Stimulated activated CD4-positive, alpha-beta T cell treated with anti-CD3 and anti-CD28 coated beads, Interleukin-4, amount 100 ng/mL, for 4 hours (primary cell): Measurements from ENCODE around the gene COBLL1.

ENCODE experiments used
- DNase-seq, 2 experiments: peaks; one replicate each; pipeline ENCODE4 v3.0.0-alpha.2; 2020

COBLL1 gene

GRCh38 chr2:164852086-164852485 lies 10.5 kb upstream of the COBLL1 start:
- no peak for DNase-seq

DNA sequence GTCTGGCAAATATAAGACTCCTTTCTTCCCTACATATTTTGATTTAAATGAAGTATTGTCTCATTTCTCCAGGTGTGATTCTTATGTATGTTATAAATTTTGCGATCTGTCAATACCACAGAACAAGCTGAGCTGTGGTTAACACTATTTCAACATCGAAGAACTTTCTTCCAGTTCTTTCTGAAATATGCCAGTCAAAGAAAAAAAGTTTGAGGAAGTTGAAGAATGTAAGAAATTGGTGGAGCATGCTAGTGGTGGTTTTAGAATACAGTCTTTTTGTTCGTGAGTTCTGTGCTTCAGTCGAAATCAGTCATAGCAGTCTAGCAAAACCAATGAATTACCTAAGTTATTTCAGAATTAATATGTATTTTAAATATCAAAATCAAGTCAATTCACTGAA lies 8.6 kb upstream of the COBLL1 start:
- no peak for DNase-seq

DNA sequence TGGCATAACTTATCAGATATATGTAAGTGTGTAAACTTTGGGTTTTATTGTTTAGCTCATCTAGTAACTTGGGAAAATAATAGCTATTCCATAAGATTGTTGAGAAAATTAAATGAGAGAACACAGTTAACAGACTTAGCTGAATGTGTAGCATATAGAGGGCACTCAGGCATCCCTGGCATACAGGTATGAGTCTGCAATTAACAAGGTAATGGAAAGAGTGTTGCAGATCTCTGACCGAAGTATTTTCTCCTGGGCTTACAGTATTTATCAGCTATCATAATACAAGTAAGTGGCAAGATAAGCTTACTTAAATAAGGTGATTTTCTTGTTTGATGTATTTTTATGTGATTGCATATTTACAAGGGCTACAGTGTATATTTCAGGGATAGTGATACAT lies 7.9 kb upstream of the COBLL1 start:
- no peak for DNase-seq

- DNase-seq: no peak
These were observed 6.5 kb upstream of the COBLL1 start for GRCh38 chr2:164847981-164848741.

DNA sequence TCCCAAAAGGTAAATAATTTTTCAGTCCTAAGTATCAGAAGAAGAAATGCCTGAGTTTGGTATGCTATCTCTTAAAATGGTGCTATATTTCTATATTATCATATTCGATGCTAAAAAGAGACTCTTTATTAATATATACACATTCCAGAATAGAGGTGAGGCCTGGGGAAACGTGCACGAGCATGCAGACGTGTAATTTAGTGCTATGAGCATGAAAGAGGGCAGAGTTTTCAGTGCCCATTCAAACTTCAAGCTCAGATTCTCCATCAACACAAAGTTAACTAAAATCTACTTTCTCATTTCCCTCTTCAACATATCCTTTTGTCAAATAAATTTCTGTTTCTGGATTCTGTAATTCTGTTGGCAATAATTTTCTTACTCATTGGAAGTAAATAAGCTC lies 5.7 kb upstream of the COBLL1 start:
- DNase-seq: no peak

GRCh38 chr2:164846276-164846675 lies 4.7 kb upstream of the COBLL1 start:
- DNase-seq: no peak

- no peak for DNase-seq
These were observed 1.8 kb upstream of the COBLL1 start for GRCh38 chr2:164843346-164843911.

- DNase-seq: no peak
These were observed 972 bp upstream of the COBLL1 start for GRCh38 chr2:164842624-164842966.

DNA sequence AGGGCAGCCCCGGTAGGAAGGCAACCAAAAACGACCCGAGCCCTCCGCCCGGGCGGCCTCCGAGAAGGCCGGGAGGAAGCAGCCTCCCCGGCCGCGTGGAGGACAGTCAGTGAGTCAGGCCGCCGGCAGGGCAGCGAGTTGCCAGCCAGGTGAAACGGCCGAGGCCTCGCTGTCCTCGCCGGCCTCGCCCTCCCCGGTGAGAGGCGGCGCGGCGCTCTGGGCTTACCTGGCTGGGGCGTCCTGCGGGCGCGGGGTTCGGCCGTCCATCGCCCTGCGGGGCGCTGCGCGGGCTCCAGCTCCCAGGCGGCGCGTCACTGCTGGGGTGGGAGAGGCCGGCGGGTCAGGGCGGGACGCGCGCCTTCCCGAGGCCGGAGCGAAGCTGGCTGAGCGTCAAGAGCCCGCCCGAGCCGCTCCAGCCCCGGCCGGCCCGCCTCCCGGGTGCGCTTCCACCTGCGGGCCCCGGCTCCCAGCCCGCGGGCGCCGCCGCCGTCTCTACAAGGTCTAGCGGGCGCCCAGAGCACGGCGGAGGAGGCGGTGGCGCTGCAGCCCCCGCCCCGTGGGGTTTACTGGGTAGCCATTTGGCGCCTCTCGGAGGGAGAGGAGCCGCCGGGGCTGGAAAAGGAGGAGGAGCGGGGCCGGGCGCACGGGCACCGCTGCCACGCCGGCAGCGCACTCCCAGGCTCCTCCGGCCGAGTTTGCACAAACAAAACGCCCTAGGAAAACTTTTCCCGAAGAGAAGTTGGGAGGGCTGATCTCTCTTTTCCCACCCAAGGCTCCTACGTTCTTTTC lies 499 bp downstream of the COBLL1 start:
- peak in 1 of 2 experiments; percentile 11 for DNase-seq

GRCh38 chr2:164840458-164840929 lies 1.1 kb downstream of the COBLL1 start:
- no peak for DNase-seq

DNA sequence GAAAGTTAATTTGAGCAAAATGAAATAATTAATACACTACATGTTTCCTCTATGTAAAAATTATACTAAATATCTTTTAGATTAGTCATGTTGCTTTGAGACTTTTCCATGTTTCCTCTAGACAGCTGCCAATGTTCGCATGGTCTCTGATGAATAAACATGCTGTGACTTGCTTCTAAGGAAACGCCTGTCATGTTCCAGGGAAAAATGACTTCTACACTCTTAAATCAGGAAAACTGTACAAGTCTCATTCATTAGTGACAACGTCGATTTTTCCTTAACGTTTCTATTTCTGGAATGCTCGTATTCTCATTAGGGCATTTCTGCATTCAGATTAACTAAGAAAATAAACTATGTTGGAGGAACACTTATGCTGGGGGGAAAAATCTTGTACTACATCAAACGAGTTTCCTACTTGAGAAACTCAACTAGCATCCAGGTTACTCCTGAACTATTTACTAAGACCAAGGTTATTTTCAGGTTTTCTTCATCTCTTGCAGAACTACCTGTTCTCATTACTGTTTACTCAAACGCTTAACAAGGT lies 1.6 kb downstream of the COBLL1 start:
- no peak for DNase-seq

- DNase-seq: no peak
These were observed 3.8 kb downstream of the COBLL1 start for GRCh38 chr2:164837807-164838206.

DNA sequence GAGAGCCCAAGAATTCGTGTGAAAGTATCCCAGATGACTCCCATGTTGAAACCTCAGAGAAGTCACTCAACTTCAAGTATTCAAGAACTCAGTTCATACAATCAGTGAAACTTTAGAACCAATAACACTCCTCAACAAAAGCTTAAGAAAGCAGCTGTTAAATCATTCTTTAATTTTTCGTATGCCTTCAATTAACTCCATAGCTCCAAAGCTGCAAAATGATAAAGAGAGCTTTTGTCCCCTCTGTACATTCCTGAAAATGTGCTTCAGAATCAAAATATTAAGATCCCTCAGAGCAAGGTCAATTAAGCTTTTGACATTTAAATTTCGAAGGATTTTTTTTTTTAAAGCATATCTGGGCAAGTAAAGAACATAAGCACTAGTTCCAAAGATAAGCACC lies 4.7 kb downstream of the COBLL1 start:
- DNase-seq: no peak

DNA sequence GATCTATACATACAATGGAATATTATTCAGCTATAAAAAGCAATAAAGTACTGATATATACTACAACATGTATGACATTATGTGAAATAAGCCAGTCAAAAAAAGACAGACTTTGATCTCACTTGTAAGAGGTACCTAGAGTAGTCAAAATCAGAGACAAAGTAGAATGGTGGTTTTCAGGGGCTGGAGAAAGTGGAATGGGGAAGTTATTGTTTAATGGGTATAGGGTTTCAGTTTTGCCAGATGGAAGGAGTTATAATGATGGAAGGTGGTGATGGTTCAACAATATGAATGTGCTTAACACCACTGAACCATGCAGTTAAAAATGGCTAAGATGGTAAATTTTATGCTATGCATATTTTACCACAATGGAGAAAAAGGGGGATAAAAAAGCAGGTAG lies 6.3 kb downstream of the COBLL1 start:
- no peak for DNase-seq

- DNase-seq: no peak
These were observed 9.7 kb downstream of the COBLL1 start for GRCh38 chr2:164831887-164832286.

- DNase-seq: no peak
These were observed 10.4 kb downstream of the COBLL1 start for GRCh38 chr2:164831180-164831579.

DNA sequence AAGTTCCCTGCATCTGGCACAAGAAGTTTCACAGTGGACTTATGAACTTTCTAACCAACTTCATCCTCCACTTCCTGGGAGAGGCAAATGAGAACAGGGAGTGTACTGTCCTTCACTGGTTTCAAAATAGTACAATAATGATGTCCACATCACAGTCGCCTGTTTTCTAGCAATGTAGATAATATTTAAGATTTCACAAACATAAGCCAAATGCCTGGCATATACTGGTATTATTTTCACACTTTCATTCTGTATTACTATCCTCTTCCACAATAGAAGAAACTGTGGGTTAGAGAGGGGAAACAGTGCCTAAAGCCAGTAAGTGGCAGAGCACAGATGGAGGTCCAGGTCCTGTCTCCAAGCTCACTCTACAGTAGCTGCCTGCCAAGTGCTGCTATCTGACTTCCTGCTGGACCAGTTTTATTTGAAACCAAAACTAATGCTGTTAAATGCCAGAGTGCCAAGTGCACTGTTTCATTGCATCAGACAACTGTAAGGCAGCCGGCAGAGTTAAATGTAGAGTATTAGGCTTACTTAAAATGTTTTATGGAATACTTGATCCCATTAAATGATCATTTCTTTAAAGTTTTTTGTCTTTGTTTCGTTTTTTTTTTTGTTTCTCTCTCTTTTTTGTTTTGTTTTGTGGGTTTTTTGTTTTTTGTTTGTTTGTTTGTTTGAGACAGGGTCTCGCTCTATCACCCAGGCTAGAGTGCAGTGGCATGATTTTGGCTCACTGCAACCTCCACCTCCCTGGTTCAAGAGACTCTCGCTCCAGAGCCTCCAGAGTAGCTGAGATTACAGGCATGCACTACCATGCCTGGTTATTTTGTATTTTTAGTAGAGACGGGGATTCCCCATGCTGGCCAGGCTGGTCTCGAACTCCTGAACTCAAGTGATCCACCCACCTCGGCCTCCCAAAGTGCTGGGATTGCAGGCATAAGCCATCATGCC lies 15.1 kb downstream of the COBLL1 start:
- no peak for DNase-seq

- no peak for DNase-seq
These were observed 16.8 kb downstream of the COBLL1 start for GRCh38 chr2:164824872-164825271.

DNA sequence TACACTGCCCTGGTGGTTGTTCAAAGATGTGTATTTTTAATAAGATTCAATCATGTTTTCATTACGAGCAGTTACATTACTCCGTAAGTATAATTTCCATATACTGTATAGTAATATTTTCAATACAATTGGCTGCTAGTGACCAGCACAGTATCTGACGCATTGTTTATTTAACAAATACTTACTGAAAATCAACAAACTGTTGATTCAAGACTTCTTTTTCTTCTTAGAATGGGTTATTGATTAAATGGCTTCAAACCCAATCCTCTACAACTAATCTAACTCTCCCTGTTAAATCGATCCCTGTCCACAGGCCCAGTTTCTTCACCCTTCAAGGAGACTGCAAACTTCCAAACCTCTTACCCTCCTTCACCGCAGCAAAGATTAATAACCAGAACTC lies 18.5 kb downstream of the COBLL1 start:
- DNase-seq: no peak

GRCh38 chr2:164821338-164821737 lies 20.3 kb downstream of the COBLL1 start:
- no peak for DNase-seq

DNA sequence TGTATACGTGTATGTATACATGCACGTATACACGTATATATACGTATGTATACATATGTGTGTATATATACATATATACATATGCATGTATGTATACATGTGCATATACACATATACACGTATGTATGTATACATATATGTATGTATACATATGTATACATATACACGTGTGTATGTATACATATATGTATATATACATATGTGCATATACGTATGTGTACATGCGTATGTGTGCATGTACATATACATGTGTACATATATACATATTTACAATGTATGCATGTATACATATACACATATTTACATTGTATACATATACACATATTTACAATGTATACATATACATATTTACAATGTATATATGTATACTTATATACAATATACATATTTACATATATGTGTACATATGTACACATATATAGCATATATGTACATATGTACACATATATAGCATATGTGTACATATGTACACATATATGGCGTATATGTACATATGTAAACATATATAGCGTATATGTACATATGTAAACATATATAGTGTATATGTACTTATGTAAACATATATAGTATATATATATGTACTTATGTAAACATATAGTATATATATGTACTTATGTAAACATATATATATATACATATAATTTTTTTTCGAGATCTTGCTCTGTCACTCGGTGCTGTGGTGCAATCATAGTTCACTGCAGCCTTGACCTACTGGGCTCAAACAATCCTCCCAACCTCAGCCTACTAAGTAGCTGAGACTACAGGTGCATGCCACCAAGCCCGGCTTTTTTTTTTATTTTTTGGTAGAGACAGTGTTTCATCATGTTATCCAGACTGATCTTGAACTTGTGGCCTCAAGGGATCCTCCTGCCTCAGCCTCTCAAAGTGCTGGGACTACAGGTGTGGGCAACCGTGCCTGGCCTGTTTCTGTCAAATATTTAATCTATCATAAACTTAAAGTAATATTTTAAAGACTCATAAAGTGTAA lies 23.2 kb downstream of the COBLL1 start:
- no peak for DNase-seq
